ENCODE results near the gene RAB20.

DNA sequence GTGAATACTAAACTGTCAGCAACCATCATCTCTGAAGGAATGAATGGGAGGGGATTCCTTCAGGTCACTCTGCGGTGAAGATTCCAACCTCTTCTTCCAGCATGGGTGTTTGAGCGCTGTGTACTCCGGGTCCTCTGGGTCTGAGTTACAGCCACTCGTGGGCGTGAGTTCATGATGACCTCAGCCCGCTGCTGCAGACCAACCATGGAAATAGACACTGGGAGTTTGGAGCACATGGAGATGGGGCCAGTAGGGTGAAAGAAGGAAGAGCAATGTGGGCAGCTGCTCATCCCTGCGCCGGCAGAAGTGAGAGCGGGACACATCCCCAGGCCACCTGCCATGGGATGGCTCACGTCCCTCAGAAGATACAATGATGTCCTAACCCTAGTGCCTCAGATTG lies 16.8 kb upstream of the RAB20 start:
- TF ChIP-seq, protein P1, sequence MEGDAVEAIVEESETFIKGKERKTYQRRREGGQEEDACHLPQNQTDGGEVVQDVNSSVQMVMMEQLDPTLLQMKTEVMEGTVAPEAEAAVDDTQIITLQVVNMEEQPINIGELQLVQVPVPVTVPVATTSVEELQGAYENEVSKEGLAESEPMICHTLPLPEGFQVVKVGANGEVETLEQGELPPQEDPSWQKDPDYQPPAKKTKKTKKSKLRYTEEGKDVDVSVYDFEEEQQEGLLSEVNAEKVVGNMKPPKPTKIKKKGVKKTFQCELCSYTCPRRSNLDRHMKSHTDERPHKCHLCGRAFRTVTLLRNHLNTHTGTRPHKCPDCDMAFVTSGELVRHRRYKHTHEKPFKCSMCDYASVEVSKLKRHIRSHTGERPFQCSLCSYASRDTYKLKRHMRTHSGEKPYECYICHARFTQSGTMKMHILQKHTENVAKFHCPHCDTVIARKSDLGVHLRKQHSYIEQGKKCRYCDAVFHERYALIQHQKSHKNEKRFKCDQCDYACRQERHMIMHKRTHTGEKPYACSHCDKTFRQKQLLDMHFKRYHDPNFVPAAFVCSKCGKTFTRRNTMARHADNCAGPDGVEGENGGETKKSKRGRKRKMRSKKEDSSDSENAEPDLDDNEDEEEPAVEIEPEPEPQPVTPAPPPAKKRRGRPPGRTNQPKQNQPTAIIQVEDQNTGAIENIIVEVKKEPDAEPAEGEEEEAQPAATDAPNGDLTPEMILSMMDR (IDR thresholded peaks at IDR 0.05; ENCODE audit: insufficient read depth, low read depth, low read length), result no peak
- TF ChIP-seq EZH2 (IDR thresholded peaks at IDR 0.05; ENCODE audit: insufficient read depth, low read length), result no peak

All from astrocyte (in vitro differentiated cells and primary cell).